GM19467 (cell line): Measurements from ENCODE around the gene SHD.
"Not testable (repeated sequence)": the region's sequence is repeated elsewhere in the genome, so short reads cannot be mapped to it uniquely, and the experiment has no call there.

Experiments
- ATAC-seq: cut with Tn5 transposase; IDR thresholded peaks from one replicate; pipeline ENCODE4 v1.9.1; 2021; ENCODE audit warnings: mild to moderate bottlenecking, moderate library complexity; ENCODE audit not compliant: unreplicated experiment

SHD gene

GRCh38 chr19:4267101-4267900 lies 11.8 kb upstream of the SHD start:
- ATAC-seq: no peak

- ATAC-seq: no peak
Measured at GRCh38 chr19:4267901-4268815, 10.9 kb upstream of the SHD start.

- no peak for ATAC-seq
Measured at GRCh38 chr19:4268816-4269430, 10.1 kb upstream of the SHD start.

- no peak for ATAC-seq
Measured at GRCh38 chr19:4272894-4273293, 6.2 kb upstream of the SHD start.

GRCh38 chr19:4274321-4274686 lies 4.8 kb upstream of the SHD start:
- ATAC-seq: not testable (repeated sequence)

- no peak for ATAC-seq
Measured at GRCh38 chr19:4277191-4277696, 1.8 kb upstream of the SHD start.

- no peak for ATAC-seq
Measured at GRCh38 chr19:4278010-4278409, 1.1 kb upstream of the SHD start.

- ATAC-seq: no peak
Measured at GRCh38 chr19:4279267-4279529, 132 bp downstream of the SHD start.

GRCh38 chr19:4279530-4280422 lies 710 bp downstream of the SHD start:
- no peak for ATAC-seq

GRCh38 chr19:4284176-4284958 lies 5.3 kb downstream of the SHD start:
- no peak for ATAC-seq

- ATAC-seq: no peak
Measured at GRCh38 chr19:4284974-4285373, 5.9 kb downstream of the SHD start.

- ATAC-seq: not testable (repeated sequence)
Measured at GRCh38 chr19:4286141-4286540, 7.1 kb downstream of the SHD start.

GRCh38 chr19:4288091-4288777 lies 9.2 kb downstream of the SHD start:
- no peak for ATAC-seq

- no peak for ATAC-seq
Measured at GRCh38 chr19:4291184-4291732, 12.2 kb downstream of the SHD start.

GRCh38 chr19:4292515-4292914 lies 13.4 kb downstream of the SHD start:
- no peak for ATAC-seq

- ATAC-seq: no peak
Measured at GRCh38 chr19:4294389-4294788, 15.3 kb downstream of the SHD start.

GRCh38 chr19:4295972-4296771 lies 17.1 kb downstream of the SHD start:
- no peak for ATAC-seq
